D721Med (cell line): ENCODE results near the gene CTXN1.

ENCODE experiments used
- DNase-seq: peaks from one replicate; pipeline ENCODE4 v3.0.0; 2011; ENCODE audit warnings: low spot score; ENCODE audit not compliant: insufficient read length
- FAIRE-seq: peaks from 2 replicates; lab custom pipeline; 2011; peaks lifted over from hg19 to GRCh38; lab: Jason Lieb, UNC
- TF ChIP-seq, protein P1 (sequence below): IDR thresholded peaks from 2 replicates; pipeline ENCODE4 v1.5.1; 2012; ENCODE audit warnings: mild to moderate bottlenecking, control low read depth; ENCODE audit not compliant: insufficient read depth; ENCODE audit errors: missing control alignments

CTXN1 gene

DNA sequence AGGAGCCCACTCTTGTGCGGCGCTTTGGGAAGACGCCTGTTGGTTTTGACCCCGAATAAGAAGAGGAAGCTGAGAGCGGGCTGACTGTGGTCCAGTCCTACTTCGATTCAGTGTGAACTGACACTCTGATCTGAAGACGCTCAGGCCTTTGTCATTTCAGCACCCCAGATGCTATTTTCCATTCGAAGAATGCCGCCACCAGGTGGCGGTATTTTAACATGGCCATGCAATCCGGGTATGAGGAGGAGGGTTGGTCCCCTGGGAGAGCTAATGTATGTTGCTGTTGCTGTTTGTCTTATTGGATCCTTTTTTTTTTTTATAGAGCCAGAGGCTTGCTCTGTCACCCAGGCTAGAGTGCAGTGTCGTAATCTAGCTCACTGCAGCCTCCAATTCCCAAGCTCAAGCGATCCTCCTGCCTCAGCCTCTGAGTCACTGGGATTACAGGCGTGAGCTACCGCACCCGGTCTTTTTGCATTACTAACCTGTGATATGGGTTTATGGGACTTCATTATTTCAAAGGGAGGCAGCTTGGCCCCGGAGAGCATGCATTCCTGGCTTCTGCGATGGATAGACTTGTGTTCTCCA is 18.3 kb upstream of the CTXN1 start:
- TF ChIP-seq, protein P1, sequence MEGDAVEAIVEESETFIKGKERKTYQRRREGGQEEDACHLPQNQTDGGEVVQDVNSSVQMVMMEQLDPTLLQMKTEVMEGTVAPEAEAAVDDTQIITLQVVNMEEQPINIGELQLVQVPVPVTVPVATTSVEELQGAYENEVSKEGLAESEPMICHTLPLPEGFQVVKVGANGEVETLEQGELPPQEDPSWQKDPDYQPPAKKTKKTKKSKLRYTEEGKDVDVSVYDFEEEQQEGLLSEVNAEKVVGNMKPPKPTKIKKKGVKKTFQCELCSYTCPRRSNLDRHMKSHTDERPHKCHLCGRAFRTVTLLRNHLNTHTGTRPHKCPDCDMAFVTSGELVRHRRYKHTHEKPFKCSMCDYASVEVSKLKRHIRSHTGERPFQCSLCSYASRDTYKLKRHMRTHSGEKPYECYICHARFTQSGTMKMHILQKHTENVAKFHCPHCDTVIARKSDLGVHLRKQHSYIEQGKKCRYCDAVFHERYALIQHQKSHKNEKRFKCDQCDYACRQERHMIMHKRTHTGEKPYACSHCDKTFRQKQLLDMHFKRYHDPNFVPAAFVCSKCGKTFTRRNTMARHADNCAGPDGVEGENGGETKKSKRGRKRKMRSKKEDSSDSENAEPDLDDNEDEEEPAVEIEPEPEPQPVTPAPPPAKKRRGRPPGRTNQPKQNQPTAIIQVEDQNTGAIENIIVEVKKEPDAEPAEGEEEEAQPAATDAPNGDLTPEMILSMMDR, result peak; percentile 73
- no peak for FAIRE-seq

DNA sequence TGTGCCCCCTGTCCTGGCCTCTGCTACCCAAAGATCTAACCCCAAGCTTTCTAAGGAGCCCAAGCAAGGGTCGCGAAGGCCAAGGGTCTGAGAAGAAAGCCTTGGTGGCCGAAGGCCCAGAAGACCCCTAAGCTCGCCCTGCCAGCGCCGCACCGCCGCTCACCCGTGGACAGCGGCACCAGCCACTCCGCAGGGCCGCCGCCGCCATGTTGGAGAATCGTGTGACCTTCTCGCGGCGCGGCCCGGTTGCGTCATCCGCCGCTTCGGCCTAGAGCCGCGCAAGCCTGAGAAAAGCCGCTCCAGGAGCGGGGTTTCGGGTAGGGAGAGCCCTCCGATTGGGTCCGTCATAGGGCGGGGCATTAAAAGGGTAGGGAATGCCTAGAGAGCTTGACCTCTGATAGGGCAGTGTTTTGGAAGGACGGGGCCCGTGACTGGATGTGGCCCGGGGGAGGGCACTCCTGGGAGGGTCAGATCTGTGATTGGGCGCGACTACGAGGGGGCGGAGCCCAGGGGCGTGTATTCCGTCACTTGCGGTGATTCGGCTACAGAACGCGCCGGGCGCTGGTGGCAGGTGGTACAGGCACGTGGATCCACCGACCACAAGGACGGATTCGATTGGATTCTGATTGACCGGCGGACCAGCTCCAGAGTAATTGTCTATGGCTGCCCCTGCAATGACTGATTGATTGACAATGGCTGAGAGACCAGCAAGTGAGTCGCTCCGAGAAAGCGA is 17.7 kb upstream of the CTXN1 start, which contains the start of gene TIMM44:
TSS of gene TIMM44 (minus strand) at position 223 of the 733 bp plus-strand sequence. CDS start at position 208, 15 bp downstream.
- TF ChIP-seq, protein P1, result no peak
- DNase-seq, result peak; percentile 73
- no peak for FAIRE-seq

More for the DNA sequence above, 18.3 kb upstream of the CTXN1 start:
- no peak for DNase-seq

DNA sequence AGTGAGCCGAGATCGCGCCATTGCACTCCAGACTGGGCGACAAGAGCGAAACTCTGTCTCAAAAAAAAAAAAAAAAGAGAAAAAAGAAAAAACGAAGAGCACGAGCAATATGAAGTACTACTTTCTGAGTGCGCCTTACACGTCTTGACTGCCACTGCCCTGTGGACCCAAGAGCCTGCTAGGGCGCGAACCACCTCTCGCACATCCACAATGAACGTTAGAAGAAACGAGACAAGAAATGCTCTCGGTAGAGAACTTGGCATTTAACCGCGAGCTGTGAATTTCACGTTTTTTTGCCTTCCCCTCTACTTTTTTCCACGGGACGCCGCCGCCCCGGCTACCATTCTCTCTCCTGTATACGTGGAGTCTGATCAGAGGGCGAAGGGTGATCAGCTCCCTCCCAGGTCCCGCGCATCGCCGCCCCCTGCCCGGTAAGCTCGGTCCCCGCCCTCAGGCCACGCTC is 17.1 kb upstream of the CTXN1 start:
- TF ChIP-seq, protein P1, result no peak
- DNase-seq (no peak), FAIRE-seq (no peak)

DNA sequence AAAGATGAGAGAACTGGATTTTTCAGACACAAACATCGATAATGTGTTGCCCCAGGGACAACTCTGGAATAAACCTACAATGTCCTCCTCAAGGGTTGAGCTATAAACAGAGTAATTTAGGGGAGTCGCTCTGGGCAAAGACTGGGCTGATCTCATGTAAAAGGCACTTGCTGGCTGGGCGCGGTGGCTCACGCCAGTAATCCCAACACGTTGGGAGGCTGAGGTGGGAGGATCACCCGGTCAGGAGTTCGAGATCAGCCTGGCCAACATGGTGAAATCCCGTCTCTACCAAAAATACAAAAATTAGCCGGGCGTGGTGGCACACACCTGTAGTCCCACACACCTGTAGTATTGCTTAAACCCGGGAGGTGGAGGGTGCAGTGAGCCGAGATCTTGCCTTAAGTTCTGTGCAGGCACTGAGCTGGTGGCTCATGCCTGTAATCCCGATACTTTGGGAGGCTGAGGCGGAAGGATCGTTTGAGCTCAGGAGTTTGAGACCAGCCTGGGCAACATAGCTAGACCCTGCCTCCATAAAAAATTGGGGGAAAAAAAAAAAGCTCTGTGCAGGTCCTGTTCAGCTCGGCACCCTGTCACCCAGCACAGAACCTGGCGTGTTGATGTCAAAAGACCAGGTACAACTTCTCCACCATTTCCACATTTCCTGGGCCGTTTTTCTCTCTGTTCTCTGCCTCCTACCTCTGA is 16.1 kb upstream of the CTXN1 start:
- DNase-seq, result no peak
- no peak for FAIRE-seq
- TF ChIP-seq, protein P1, result no peak

DNA sequence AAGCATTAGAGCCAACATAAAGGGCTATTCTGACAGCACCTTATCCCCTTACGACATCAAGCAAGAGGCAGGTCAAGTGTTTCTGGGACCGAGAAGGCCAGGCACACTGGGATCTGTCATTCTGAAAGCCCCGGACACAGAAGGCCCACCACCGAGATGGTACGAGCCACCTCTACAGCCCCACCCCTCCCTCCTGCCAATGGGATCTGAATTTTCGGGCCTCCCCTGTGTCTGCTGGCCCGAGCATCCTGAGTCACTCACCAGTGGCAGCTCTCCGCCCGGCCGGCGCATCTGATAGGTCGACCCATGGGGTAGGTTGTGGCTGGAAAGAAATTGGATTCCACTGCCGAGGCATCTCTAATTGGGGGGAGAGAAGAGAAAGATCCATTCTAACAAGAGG is 14.9 kb upstream of the CTXN1 start:
- TF ChIP-seq, protein P1, result no peak
- FAIRE-seq (no peak), DNase-seq (no peak)

DNA sequence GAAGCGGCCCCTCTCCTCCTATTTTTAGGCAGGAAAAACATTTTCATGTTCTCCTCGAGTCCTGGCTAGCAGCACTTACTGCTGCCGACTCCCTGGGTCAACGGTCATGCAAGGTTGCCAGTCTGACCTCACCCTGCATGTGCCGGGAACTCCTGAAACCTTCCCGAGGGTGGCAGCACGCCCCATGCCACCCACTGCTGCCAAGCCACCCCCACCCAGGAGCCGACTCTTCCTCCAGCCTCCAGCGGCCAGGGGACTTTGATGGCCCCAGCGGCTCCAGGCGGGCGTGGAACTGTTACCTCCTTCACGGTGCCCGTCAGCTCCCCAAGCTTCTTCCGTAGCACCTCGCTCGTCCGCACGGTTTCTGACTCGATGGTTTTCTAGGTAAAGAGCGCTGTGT is 8.8 kb upstream of the CTXN1 start:
- FAIRE-seq (no peak), DNase-seq (no peak)
- TF ChIP-seq, protein P1, result no peak
